WTC11 (cell line): Measurements from ENCODE around the gene TMEM14A. TPM values are rescaled to one million over a fixed set of nuclear protein-coding genes. Genes with fewer than 3 reads are reported as not detected.

Source experiments
- ATAC-seq: fragments of 200-7000 bp; cut with Tn5 transposase; 2 replicates; pipeline ENCODE4 v1.10.0; 2021; ENCODE audit warnings: mild to moderate bottlenecking, moderate library complexity
- CTCF ChIA-PET: fragments of 300-600 bp; sonication (Branson Sonifier 250); formaldehyde crosslinking; loops from one replicate; lab custom pipeline; 2021; ENCODE audit warnings: antibody characterized with exemption; lab: Charles Lee
- POLR2A ChIA-PET: fragments of 350-600 bp; sonication (Branson Sonifier 250); formaldehyde crosslinking; loops from one replicate; lab custom pipeline; 2021; ENCODE audit warnings: antibody characterized with exemption; lab: Charles Lee
- DNase-seq: peaks from one replicate; pipeline ENCODE4 v3.0.0; 2021; ENCODE audit warnings: low spot score
- H3K27ac Mint-ChIP-seq: 2 replicates; pipeline ENCODE4 v1.8.0; 2021; ENCODE audit warnings: mixed read lengths
- H3K27me3 Mint-ChIP-seq: 2 replicates; pipeline ENCODE4 v1.8.0; 2021; ENCODE audit warnings: low read depth, mild to moderate bottlenecking, moderate library complexity, mixed read lengths
- H3K36me3 Mint-ChIP-seq: 2 replicates; pipeline ENCODE4 v1.8.0; 2021; ENCODE audit warnings: mixed read lengths
- H3K4me1 Mint-ChIP-seq: 2 replicates; pipeline ENCODE4 v1.8.0; 2022; ENCODE audit warnings: mixed read lengths
- H3K4me3 Mint-ChIP-seq: 2 replicates; pipeline ENCODE4 v1.8.0; 2021; ENCODE audit warnings: mild to moderate bottlenecking, moderate library complexity, mixed read lengths
- H3K9me3 Mint-ChIP-seq: 2 replicates; pipeline ENCODE4 v1.8.0; 2021; ENCODE audit warnings: mixed read lengths
- ATF1 ChIP-seq: sonication (generic); formaldehyde crosslinking; IDR thresholded peaks from 2 replicates; pipeline ENCODE4 v1.8.1; 2023; ENCODE audit warnings: mild to moderate bottlenecking, moderate library complexity, missing genetic modification reagents
- ESRRA ChIP-seq: sonication (generic); formaldehyde crosslinking; IDR thresholded peaks from 2 replicates; pipeline ENCODE4 v1.8.1; 2022; ENCODE audit warnings: mild to moderate bottlenecking, missing genetic modification reagents, borderline replicate concordance
- FOXP1 ChIP-seq: sonication (generic); formaldehyde crosslinking; IDR thresholded peaks from 2 replicates; pipeline ENCODE4 v1.8.0; 2022; ENCODE audit warnings: missing genetic modification reagents, mild to moderate bottlenecking, moderate library complexity, borderline replicate concordance
- GTF2I ChIP-seq: fragments of 250-450 bp; sonication (Bioruptor Pico); conservative IDR thresholded peaks from 2 replicates; pipeline ENCODE4 v1.4.0; 2021; ENCODE audit warnings: mild to moderate bottlenecking
- HMGA2 ChIP-seq: fragments of 250-450 bp; sonication (Bioruptor Pico); IDR thresholded peaks from 2 replicates; pipeline ENCODE4 v1.4.0; 2021; ENCODE audit warnings: mild to moderate bottlenecking, moderate library complexity
- JUN ChIP-seq: sonication (generic); formaldehyde crosslinking; IDR thresholded peaks from 2 replicates; pipeline ENCODE4 v1.8.0; 2023; ENCODE audit warnings: mild to moderate bottlenecking, missing genetic modification reagents
- NR1H2 ChIP-seq: sonication (generic); formaldehyde crosslinking; IDR thresholded peaks from 2 replicates; pipeline ENCODE4 v1.9.0; 2021; ENCODE audit warnings: mild to moderate bottlenecking, moderate library complexity, missing genetic modification reagents
- NR3C1 ChIP-seq: sonication (generic); formaldehyde crosslinking; conservative IDR thresholded peaks from 2 replicates; pipeline ENCODE4 v1.8.1; 2023; ENCODE audit warnings: low read depth, mild to moderate bottlenecking, missing genetic modification reagents
- RELA ChIP-seq: sonication (generic); formaldehyde crosslinking; IDR thresholded peaks from 2 replicates; pipeline ENCODE4 v1.8.1; 2022; ENCODE audit warnings: missing genetic modification reagents, mild to moderate bottlenecking, borderline replicate concordance
- SMAD3 ChIP-seq: sonication (generic); formaldehyde crosslinking; IDR thresholded peaks from 2 replicates; pipeline ENCODE4 v1.8.0; 2022; ENCODE audit warnings: missing genetic modification reagents, mild to moderate bottlenecking, borderline replicate concordance
- TEAD1 ChIP-seq: sonication (generic); formaldehyde crosslinking; IDR thresholded peaks from 2 replicates; pipeline ENCODE4 v1.8.0; 2022; ENCODE audit warnings: mild to moderate bottlenecking, missing genetic modification reagents
- TP53 ChIP-seq: sonication (generic); formaldehyde crosslinking; IDR thresholded peaks from 2 replicates; pipeline ENCODE4 v1.8.1; 2023; ENCODE audit warnings: mild to moderate bottlenecking, missing genetic modification reagents
- ZNF396 ChIP-seq: fragments of 250-450 bp; sonication (Bioruptor Pico); IDR thresholded peaks from 2 replicates; pipeline ENCODE4 v1.8.0; 2021; ENCODE audit warnings: mild to moderate bottlenecking, moderate library complexity, borderline replicate concordance
- total RNA-seq: library from RNA; stranded (reverse); gene quantifications from 3 replicates; pipeline ENCODE4 v1.2.3, GENCODE V29; 2021
- TF ChIP-seq, protein P1 (sequence below): sonication (generic); formaldehyde crosslinking; IDR thresholded peaks from 2 replicates; pipeline ENCODE4 v1.8.0; 2023; ENCODE audit warnings: mild to moderate bottlenecking, missing genetic modification reagents
- TF ChIP-seq, protein P2 (sequence below): sonication (generic); formaldehyde crosslinking; IDR thresholded peaks from 2 replicates; pipeline ENCODE4 v1.8.0; 2022; ENCODE audit warnings: mild to moderate bottlenecking, missing genetic modification reagents
- TF ChIP-seq, protein P3 (sequence below): fragments of 250-450 bp; sonication (Bioruptor Pico); IDR thresholded peaks from 2 replicates; pipeline ENCODE4 v1.9.0; 2021; ENCODE audit warnings: moderate library complexity, mild to moderate bottlenecking, inconsistent platforms, borderline replicate concordance
- TF ChIP-seq, protein P4 (sequence below): fragments of 250-450 bp; sonication (Bioruptor Pico); IDR thresholded peaks from 2 replicates; pipeline ENCODE4 v1.8.0; 2021; ENCODE audit warnings: mild to moderate bottlenecking
- TF ChIP-seq, protein P5 (sequence below): sonication (generic); formaldehyde crosslinking; IDR thresholded peaks from 2 replicates; pipeline ENCODE4 v1.8.1; 2023; ENCODE audit warnings: mild to moderate bottlenecking, missing genetic modification reagents
- TF ChIP-seq, protein P6 (sequence below): fragments of 250-450 bp; sonication (Bioruptor Pico); IDR thresholded peaks from 2 replicates; pipeline ENCODE4 v1.9.0; 2021; ENCODE audit warnings: mild to moderate bottlenecking

Gene TMEM14A
- total RNA-seq, 1 experiment from 2014 or later = 8.7 TPM

DNA sequence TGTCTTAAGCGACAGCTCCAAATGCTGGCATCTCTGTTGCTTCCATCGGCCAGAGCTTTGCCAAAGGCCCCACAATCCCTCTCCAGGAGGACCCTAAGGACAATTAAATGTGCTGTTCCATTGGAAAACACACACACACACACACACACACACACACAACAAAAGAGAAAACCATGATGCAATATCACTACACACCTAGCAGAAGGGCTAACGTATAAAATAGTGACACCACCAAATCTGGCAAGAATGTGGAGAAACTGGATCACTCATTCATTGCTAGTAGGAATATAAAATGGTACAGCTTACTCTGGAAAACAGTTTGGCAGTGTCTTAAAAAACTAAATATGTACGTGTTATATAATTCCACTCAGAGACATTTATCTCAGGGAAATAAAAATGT is 13.0 kb upstream of the TMEM14A start (continued):
- TF ChIP-seq TP53 (CRISPR knock-in tag) (no peak), SMAD3 (no peak), RELA (CRISPR knock-in tag) (no peak), TEAD1 (no peak), HMGA2 (no peak), ESRRA (CRISPR knock-in tag) (no peak), GTF2I (CRISPR knock-in tag) (no peak)
- TF ChIP-seq, protein P1, sequence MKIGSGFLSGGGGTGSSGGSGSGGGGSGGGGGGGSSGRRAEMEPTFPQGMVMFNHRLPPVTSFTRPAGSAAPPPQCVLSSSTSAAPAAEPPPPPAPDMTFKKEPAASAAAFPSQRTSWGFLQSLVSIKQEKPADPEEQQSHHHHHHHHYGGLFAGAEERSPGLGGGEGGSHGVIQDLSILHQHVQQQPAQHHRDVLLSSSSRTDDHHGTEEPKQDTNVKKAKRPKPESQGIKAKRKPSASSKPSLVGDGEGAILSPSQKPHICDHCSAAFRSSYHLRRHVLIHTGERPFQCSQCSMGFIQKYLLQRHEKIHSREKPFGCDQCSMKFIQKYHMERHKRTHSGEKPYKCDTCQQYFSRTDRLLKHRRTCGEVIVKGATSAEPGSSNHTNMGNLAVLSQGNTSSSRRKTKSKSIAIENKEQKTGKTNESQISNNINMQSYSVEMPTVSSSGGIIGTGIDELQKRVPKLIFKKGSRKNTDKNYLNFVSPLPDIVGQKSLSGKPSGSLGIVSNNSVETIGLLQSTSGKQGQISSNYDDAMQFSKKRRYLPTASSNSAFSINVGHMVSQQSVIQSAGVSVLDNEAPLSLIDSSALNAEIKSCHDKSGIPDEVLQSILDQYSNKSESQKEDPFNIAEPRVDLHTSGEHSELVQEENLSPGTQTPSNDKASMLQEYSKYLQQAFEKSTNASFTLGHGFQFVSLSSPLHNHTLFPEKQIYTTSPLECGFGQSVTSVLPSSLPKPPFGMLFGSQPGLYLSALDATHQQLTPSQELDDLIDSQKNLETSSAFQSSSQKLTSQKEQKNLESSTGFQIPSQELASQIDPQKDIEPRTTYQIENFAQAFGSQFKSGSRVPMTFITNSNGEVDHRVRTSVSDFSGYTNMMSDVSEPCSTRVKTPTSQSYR (CRISPR knock-in tag) = no peak
- TF ChIP-seq, protein P2, sequence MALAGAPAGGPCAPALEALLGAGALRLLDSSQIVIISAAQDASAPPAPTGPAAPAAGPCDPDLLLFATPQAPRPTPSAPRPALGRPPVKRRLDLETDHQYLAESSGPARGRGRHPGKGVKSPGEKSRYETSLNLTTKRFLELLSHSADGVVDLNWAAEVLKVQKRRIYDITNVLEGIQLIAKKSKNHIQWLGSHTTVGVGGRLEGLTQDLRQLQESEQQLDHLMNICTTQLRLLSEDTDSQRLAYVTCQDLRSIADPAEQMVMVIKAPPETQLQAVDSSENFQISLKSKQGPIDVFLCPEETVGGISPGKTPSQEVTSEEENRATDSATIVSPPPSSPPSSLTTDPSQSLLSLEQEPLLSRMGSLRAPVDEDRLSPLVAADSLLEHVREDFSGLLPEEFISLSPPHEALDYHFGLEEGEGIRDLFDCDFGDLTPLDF = no peak
- TF ChIP-seq, all 79 proteins: peak for 0

DNA sequence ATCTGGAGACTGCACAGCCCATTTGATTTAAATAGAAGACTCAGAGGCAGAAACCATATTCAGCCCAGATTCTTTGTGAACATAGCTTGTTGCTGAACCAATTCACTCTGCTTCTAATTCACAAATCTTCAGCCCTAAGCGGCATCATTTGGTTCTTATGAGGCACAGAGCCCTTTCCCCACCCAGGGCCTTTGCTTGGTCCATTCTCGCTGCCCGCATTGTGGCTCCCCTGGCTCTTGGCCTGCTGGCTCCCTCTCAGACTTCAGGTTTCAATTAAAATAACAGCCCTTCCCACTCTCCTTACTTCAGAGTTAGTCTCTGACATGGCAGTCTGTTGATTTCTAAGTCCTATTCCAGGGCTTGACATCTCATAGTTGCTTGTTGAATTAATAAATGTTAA is 9.4 kb upstream of the TMEM14A start:
- POLR2A ChIA-PET = no interaction called here
- Mint-ChIP-seq H3K4me1 (no peaks in the 10 kb centered on the region), H3K36me3 (peaks cover 11% of the 10 kb centered on the region)
- TF ChIP-seq, protein P3, sequence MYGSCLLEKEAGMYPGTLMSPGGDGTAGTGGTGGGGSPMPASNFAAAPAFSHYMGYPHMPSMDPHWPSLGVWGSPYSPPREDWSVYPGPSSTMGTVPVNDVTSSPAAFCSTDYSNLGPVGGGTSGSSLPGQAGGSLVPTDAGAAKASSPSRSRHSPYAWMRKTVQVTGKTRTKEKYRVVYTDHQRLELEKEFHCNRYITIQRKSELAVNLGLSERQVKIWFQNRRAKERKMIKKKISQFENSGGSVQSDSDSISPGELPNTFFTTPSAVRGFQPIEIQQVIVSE (CRISPR knock-in tag) = no peak
- TF ChIP-seq, protein P4, sequence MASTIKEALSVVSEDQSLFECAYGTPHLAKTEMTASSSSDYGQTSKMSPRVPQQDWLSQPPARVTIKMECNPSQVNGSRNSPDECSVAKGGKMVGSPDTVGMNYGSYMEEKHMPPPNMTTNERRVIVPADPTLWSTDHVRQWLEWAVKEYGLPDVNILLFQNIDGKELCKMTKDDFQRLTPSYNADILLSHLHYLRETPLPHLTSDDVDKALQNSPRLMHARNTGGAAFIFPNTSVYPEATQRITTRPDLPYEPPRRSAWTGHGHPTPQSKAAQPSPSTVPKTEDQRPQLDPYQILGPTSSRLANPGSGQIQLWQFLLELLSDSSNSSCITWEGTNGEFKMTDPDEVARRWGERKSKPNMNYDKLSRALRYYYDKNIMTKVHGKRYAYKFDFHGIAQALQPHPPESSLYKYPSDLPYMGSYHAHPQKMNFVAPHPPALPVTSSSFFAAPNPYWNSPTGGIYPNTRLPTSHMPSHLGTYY (CRISPR knock-in tag) = no peak
- TF ChIP-seq, all 79 proteins: peak for 0
- CTCF ChIA-PET = interaction anchor here (0.6 to 2.8 kb wide), 3 partner anchors 11 to 254 kb away, joined by 3 to 42 read pairs (median 4); partner anchors contain the start of gene EFHC1
- peaks cover 9% of the 10 kb centered on the region for H3K27me3 Mint-ChIP-seq
- ATAC-seq = no peak
- no peak overlapping the region for H3K4me3 Mint-ChIP-seq
- DNase-seq = no peak
- no peak overlapping the region for H3K27ac Mint-ChIP-seq
- peaks cover 14% of the 10 kb centered on the region for H3K9me3 Mint-ChIP-seq

DNA sequence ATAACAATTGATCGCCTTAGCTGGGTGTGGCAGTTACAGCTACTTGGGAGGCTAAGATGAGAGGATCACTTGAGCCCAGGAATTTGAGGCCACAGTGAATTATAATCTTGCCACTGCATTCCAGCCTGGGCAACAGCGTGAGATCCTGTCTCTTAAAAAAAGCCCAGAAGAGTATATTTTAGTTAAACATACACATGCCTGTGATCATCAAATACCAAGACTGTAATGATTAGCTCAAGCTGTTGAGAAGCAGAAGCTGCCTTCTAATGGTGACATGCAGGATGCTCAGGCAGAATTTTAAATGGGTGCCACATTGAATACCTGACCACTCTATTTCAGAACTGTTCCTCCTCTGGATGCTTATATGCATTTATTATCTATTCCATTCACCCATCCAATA is 8.9 kb upstream of the TMEM14A start:
- Mint-ChIP-seq H3K27me3 (peaks cover 9% of the 10 kb centered on the region), H3K36me3 (peaks cover 15% of the 10 kb centered on the region), H3K27ac (no peak overlapping the region), H3K9me3 (peaks cover 13% of the 10 kb centered on the region), H3K4me1 (no peaks in the 10 kb centered on the region), H3K4me3 (no peak overlapping the region)
- ChIA-PET POLR2A (interaction anchor here (1.7 kb wide), 1 partner anchor 377 kb away, joined by 4 read pairs; the partner anchor contains the start of gene MCM3), CTCF (interaction anchor here (0.6 to 2.8 kb wide), 6 partner anchors 11 to 1051 kb away, joined by 5 to 42 read pairs (median 6); partner anchors contain the start of gene EFHC1)
- ATAC-seq = no peak
- no peak for DNase-seq
- TF ChIP-seq FOXP1 (CRISPR knock-in tag) (no peak), NR1H2 (no peak), JUN (no peak), TEAD1 (no peak), ATF1 (CRISPR knock-in tag) (no peak), ZNF396 (no peak), NR3C1 (CRISPR knock-in tag) (no peak)
- TF ChIP-seq, protein P5, sequence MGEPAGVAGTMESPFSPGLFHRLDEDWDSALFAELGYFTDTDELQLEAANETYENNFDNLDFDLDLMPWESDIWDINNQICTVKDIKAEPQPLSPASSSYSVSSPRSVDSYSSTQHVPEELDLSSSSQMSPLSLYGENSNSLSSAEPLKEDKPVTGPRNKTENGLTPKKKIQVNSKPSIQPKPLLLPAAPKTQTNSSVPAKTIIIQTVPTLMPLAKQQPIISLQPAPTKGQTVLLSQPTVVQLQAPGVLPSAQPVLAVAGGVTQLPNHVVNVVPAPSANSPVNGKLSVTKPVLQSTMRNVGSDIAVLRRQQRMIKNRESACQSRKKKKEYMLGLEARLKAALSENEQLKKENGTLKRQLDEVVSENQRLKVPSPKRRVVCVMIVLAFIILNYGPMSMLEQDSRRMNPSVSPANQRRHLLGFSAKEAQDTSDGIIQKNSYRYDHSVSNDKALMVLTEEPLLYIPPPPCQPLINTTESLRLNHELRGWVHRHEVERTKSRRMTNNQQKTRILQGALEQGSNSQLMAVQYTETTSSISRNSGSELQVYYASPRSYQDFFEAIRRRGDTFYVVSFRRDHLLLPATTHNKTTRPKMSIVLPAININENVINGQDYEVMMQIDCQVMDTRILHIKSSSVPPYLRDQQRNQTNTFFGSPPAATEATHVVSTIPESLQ (CRISPR knock-in tag) = no peak
- TF ChIP-seq, protein P6, sequence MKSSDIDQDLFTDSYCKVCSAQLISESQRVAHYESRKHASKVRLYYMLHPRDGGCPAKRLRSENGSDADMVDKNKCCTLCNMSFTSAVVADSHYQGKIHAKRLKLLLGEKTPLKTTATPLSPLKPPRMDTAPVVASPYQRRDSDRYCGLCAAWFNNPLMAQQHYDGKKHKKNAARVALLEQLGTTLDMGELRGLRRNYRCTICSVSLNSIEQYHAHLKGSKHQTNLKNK (CRISPR knock-in tag) = no peak
- TF ChIP-seq, all 79 proteins: peak for 0
